Upper lobe of right lung (tissue), 1 donor: ENCODE results near the gene CNGB1. TPM values are rescaled to one million over a fixed set of nuclear protein-coding genes. Genes with fewer than 3 reads are reported as not detected.

Source experiments
- ATAC-seq: fragments of 200-7000 bp; cut with Tn5 transposase; one replicate; pipeline ENCODE4 v1.9.1; 2020; ENCODE audit warnings: mild to moderate bottlenecking, moderate library complexity
- DNase-seq: peaks from one replicate; pipeline ENCODE4 v3.0.0-alpha.2; 2020
- H3K27ac ChIP-seq: fragments of 200-600 bp; one replicate; pipeline ENCODE4 v1.8.0; 2022
- H3K27me3 ChIP-seq: fragments of 200-600 bp; one replicate; pipeline ENCODE4 v1.8.0; 2022; ENCODE audit warnings: mild to moderate bottlenecking
- H3K36me3 ChIP-seq: fragments of 200-600 bp; one replicate; pipeline ENCODE4 v1.8.0; 2022
- H3K4me1 ChIP-seq: fragments of 200-600 bp; one replicate; pipeline ENCODE4 v1.8.0; 2022
- H3K4me3 ChIP-seq: fragments of 200-600 bp; one replicate; pipeline ENCODE4 v1.8.0; 2022; ENCODE audit warnings: mild to moderate bottlenecking
- H3K9me3 ChIP-seq: fragments of 200-600 bp; one replicate; pipeline ENCODE4 v1.8.0; 2022
- CTCF ChIP-seq: fragments of 200-600 bp; IDR thresholded peaks from one replicate; pipeline ENCODE4 v1.8.0; 2022; ENCODE audit warnings: antibody characterized with exemption
- intact Hi-C: fragments of 100-400 bp; cut with DNase I; formaldehyde crosslinking; loops from one replicate; pipeline ENCODE4 v1.11.0; 2022
- total RNA-seq: library from RNA; stranded (reverse); fragmentation: NEBNext Ultra II Directional; extraction: Animal tissue kit (Norgen Biotek cat#: 25700); gene quantifications from one replicate; pipeline ENCODE4 v1.2.1, GENCODE V29; 2021
- donor health status: DM: no; HTN: yes; CAD: no; lungs with severe emphysema.

The CNGB1 gene
- total RNA-seq, 1 donor from 2014 or later, result not detected

GRCh38 chr16:57883953-57884654 is 86.8 kb downstream of the CNGB1 start:
- Histone ChIP-seq H3K36me3 (no peaks in the 10 kb centered on the region), H3K4me1 (peaks cover 4% of the 10 kb centered on the region), H3K27ac (no peak overlapping the region), H3K9me3 (no peaks in the 10 kb centered on the region), H3K4me3 (no peak overlapping the region), H3K27me3 (peaks cover 34% of the 10 kb centered on the region)
- intact Hi-C loops, result no loop called here
- no peak for TF ChIP-seq CTCF
- ATAC-seq, result peak; percentile 50
- DNase-seq, result no peak

GRCh38 chr16:57883480-57883879 is 87.4 kb downstream of the CNGB1 start:
- no peak for TF ChIP-seq CTCF
- Histone ChIP-seq H3K36me3 (no peaks in the 10 kb centered on the region), H3K4me1 (peaks cover 4% of the 10 kb centered on the region), H3K4me3 (no peak overlapping the region), H3K9me3 (no peaks in the 10 kb centered on the region), H3K27ac (no peak overlapping the region), H3K27me3 (peaks cover 34% of the 10 kb centered on the region)
- DNase-seq (no peak), ATAC-seq (no peak)
- intact Hi-C loops, result no loop called here

- H3K36me3 ChIP-seq, result no peaks in the 10 kb centered on the region
- ATAC-seq (no peak), DNase-seq (no peak)
- H3K9me3 ChIP-seq, result no peaks in the 10 kb centered on the region
- peaks cover 4% of the 10 kb centered on the region for H3K4me1 ChIP-seq
- intact Hi-C loops, result no loop called here
- no peak overlapping the region for H3K4me3 ChIP-seq
- TF ChIP-seq CTCF, result no peak
- H3K27ac ChIP-seq, result no peak overlapping the region
- H3K27me3 ChIP-seq, result peaks cover 34% of the 10 kb centered on the region
These were observed 88.1 kb downstream of the CNGB1 start for GRCh38 chr16:57882792-57883191.

- no peak for TF ChIP-seq CTCF
- H3K27ac ChIP-seq, result no peak overlapping the region
- no peaks in the 10 kb centered on the region for H3K9me3 ChIP-seq
- no peak overlapping the region for H3K4me3 ChIP-seq
- H3K4me1 ChIP-seq, result peaks cover 4% of the 10 kb centered on the region
- intact Hi-C loops, result no loop called here
- ATAC-seq, result no peak
- H3K27me3 ChIP-seq, result peaks cover 34% of the 10 kb centered on the region
- no peaks in the 10 kb centered on the region for H3K36me3 ChIP-seq
- no peak for DNase-seq
These were observed 88.7 kb downstream of the CNGB1 start for GRCh38 chr16:57882206-57882605.

GRCh38 chr16:57878586-57878985 is 92.3 kb downstream of the CNGB1 start:
- Histone ChIP-seq H3K4me1 (no peaks in the 10 kb centered on the region), H3K36me3 (no peaks in the 10 kb centered on the region), H3K9me3 (no peaks in the 10 kb centered on the region), H3K27ac (no peak overlapping the region), H3K27me3 (peaks cover 18% of the 10 kb centered on the region), H3K4me3 (no peak overlapping the region)
- TF ChIP-seq CTCF, result no peak
- intact Hi-C loops, result no loop called here
- ATAC-seq (no peak), DNase-seq (no peak)

GRCh38 chr16:57876210-57876609 is 94.7 kb downstream of the CNGB1 start:
- Histone ChIP-seq H3K27me3 (no peaks in the 10 kb centered on the region), H3K36me3 (no peaks in the 10 kb centered on the region), H3K9me3 (no peaks in the 10 kb centered on the region), H3K4me3 (no peak overlapping the region), H3K4me1 (no peaks in the 10 kb centered on the region), H3K27ac (no peak overlapping the region)
- ATAC-seq (no peak), DNase-seq (no peak)
- TF ChIP-seq CTCF, result no peak
- intact Hi-C loops, result no loop called here
